ENCODE data around the gene HOXB13.

GRCh38 chr17:48759288-48759687 lies 30.7 kb upstream of the HOXB13 start:
- TF ChIP-seq CTCF (IDR thresholded peaks at IDR 0.05) = no peak
- no peak for TF ChIP-seq SMC3 (IDR thresholded peaks at IDR 0.05)
- TF ChIP-seq TFCP2L1 (CRISPR knock-in tag; IDR thresholded peaks at IDR 0.05) = no peak
- no peak for TF ChIP-seq RAD21 (conservative IDR thresholded peaks at IDR 0.05 in 1 of 2, IDR thresholded peaks at IDR 0.05 in 1 of 2)
- no peak for TF ChIP-seq JUN (IDR thresholded peaks at IDR 0.05)
- no peak for TF ChIP-seq HDAC2 (IDR thresholded peaks at IDR 0.05)
- no peak for TF ChIP-seq MAX (IDR thresholded peaks at IDR 0.05)
- TF ChIP-seq RCOR1 (IDR thresholded peaks at IDR 0.05; ENCODE audit: low read depth, low read length) = no peak
- no peak for TF ChIP-seq POLR2A (IDR thresholded peaks at IDR 0.05; ENCODE audit: low read length)

Data from A549 (cell line).